Adrenal gland (tissue), 5 donors: ENCODE data around the gene SCFD1.

ENCODE experiments used
- CTCF ChIP-seq, 6 experiments: fragments of 450-650 bp in 4 of 6; fragments of 200-600 bp in 2 of 6; sonication (generic) in 1 of 6; IDR thresholded peaks; 1 replicate in 5 of 6; 2 replicates in 1 of 6; pipeline versions ENCODE4 v1.5.1 to v1.8.0; 2016 to 2021; ENCODE audit warnings: antibody characterized with exemption in 6 of 6, mild to moderate bottlenecking in 2 of 6, moderate library complexity in 1 of 6
- POLR2A ChIP-seq, 2 donors: fragments of 450-650 bp; IDR thresholded peaks; one replicate each; pipeline ENCODE4 v1.6.1; 2017; ENCODE audit warnings: antibody characterized with exemption in 2 of 2, mild to moderate bottlenecking in 2 of 2, moderate library complexity in 1 of 2
- donor health status: DM: no; HTN: no; CAD: no.

GRCh38 chr14:30725763-30726162 lies 103.6 kb downstream of the SCFD1 start:
- TF ChIP-seq CTCF (IDR thresholded peaks at IDR 0.05) (no peak), POLR2A (IDR thresholded peaks at IDR 0.05) (no peak)
